HepG2 (cell line): Measurements from ENCODE around the gene WWC1. TPM values are rescaled to one million over a fixed set of nuclear protein-coding genes. Genes with fewer than 3 reads are reported as not detected.

Source experiments
- ETV5 ChIP-seq: IDR thresholded peaks from 2 replicates; pipeline ENCODE4 v1.6.1; 2018; ENCODE audit warnings: missing biosample characterization, missing genetic modification reagents, inconsistent platforms, borderline replicate concordance
- FOXP1 ChIP-seq, 2 experiments: fragments of 450-650 bp in 1 of 2; IDR thresholded peaks; 2 replicates each; pipeline ENCODE4 v1.6.1; 2017 to 2018; ENCODE audit warnings: antibody characterized with exemption in 1 of 2
- HDAC1 ChIP-seq: sonication (generic); formaldehyde crosslinking; IDR thresholded peaks from 2 replicates; pipeline ENCODE4 v1.5.1; 2020; ENCODE audit warnings: mild to moderate bottlenecking, missing genetic modification reagents
- HMG20A ChIP-seq: IDR thresholded peaks from 2 replicates; pipeline ENCODE4 v1.6.1; 2016; ENCODE audit warnings: borderline replicate concordance
- HOXA5 ChIP-seq: sonication (generic); formaldehyde crosslinking; IDR thresholded peaks from 2 replicates; pipeline ENCODE4 v1.4.0; 2020; ENCODE audit warnings: missing genetic modification reagents
- HOXA7 ChIP-seq: sonication (generic); formaldehyde crosslinking; IDR thresholded peaks from 2 replicates; pipeline ENCODE4 v1.8.1; 2022; ENCODE audit warnings: mild to moderate bottlenecking, missing genetic modification reagents, moderate library complexity
- JUNB ChIP-seq: sonication (generic); formaldehyde crosslinking; IDR thresholded peaks from 2 replicates; pipeline ENCODE4 v1.8.0; 2022; ENCODE audit warnings: missing genetic modification reagents, mild to moderate bottlenecking, borderline replicate concordance
- KDM6A ChIP-seq: IDR thresholded peaks from 2 replicates; pipeline ENCODE4 v1.6.1; 2016; ENCODE audit warnings: low read depth
- MED1 ChIP-seq: sonication (generic); formaldehyde crosslinking; IDR thresholded peaks from 2 replicates; pipeline ENCODE4 v1.4.0; 2020; ENCODE audit warnings: missing genetic modification reagents
- RXRA ChIP-seq: sonication (generic); formaldehyde crosslinking; IDR thresholded peaks from 2 replicates; pipeline ENCODE4 v1.5.1; 2020; ENCODE audit warnings: missing genetic modification reagents
- SOX5 ChIP-seq: IDR thresholded peaks from 2 replicates; pipeline ENCODE4 v1.6.1; 2016; ENCODE audit warnings: borderline replicate concordance
- SRSF4 ChIP-seq: fragments of 200-400 bp; formaldehyde crosslinking; IDR thresholded peaks from one replicate; pipeline ENCODE4 v1.6.1; 2018; ENCODE audit warnings: mild to moderate bottlenecking, low read depth, low read length, moderate library complexity; ENCODE audit not compliant: poor library complexity, severe bottlenecking
- SUZ12 ChIP-seq: fragments of 150-350 bp; IDR thresholded peaks from 2 replicates; pipeline ENCODE4 v1.6.1; 2014; ENCODE audit warnings: low read depth, low read length
- ZNF121 ChIP-seq: sonication (generic); formaldehyde crosslinking; IDR thresholded peaks from 2 replicates; pipeline ENCODE4 v1.5.0; 2020; ENCODE audit warnings: mild to moderate bottlenecking, missing genetic modification reagents
- ZNF160 ChIP-seq: sonication (generic); formaldehyde crosslinking; IDR thresholded peaks from 2 replicates; pipeline ENCODE4 v1.8.0; 2022; ENCODE audit warnings: mild to moderate bottlenecking, inconsistent platforms, missing genetic modification reagents
- ZNF17 ChIP-seq: sonication (generic); formaldehyde crosslinking; IDR thresholded peaks from 2 replicates; pipeline ENCODE4 v1.5.0; 2020; ENCODE audit warnings: mild to moderate bottlenecking, missing genetic modification reagents
- ZNF329 ChIP-seq: sonication (generic); formaldehyde crosslinking; IDR thresholded peaks from 2 replicates; pipeline ENCODE4 v1.9.0; 2021; ENCODE audit warnings: low read depth, mild to moderate bottlenecking, missing genetic modification reagents
- ZNF333 ChIP-seq: sonication (generic); formaldehyde crosslinking; IDR thresholded peaks from 2 replicates; pipeline ENCODE4 v1.4.0; 2020; ENCODE audit warnings: mild to moderate bottlenecking, missing genetic modification reagents, borderline replicate concordance
- ZSCAN20 ChIP-seq: sonication (generic); formaldehyde crosslinking; IDR thresholded peaks from 2 replicates; pipeline ENCODE4 v1.4.0; 2020; ENCODE audit warnings: missing genetic modification reagents, mild to moderate bottlenecking, borderline replicate concordance
- polyA plus RNA-seq, 8 experiments: library from polyadenylated mRNA; depleted of rRNA in 3 of 8; stranded (reverse) in 7 of 8; unstranded in 1 of 8; fragments of >200 nt; fragmentation: Illumina TruSeq in 4 of 8; extraction: Trizol in 4 of 8; gene quantifications; 2 replicates each; pipeline versions ENCODE4 v1.2.1 to v1.2.3, GENCODE V29; 2011 to 2016; ENCODE audit warnings: low read depth in 4 of 8, missing spikeins in 1 of 8, mixed read lengths in 1 of 8; ENCODE audit not compliant: insufficient read depth in 1 of 8
- total RNA-seq, 5 experiments: library from RNA; depleted of rRNA; stranded (reverse); fragments of >200 nt; fragmentation: Illumina TruSeq; extraction: Trizol; gene quantifications; 2 replicates each; pipeline ENCODE4 v1.2.3, GENCODE V29; 2016; ENCODE audit warnings: low read depth in 1 of 5
- TF ChIP-seq, protein P1 (sequence below): sonication (generic); formaldehyde crosslinking; IDR thresholded peaks from 2 replicates; pipeline ENCODE4 v1.4.0; 2020; ENCODE audit warnings: missing genetic modification reagents
- TF ChIP-seq, protein P2 (sequence below): sonication (generic); formaldehyde crosslinking; IDR thresholded peaks from 2 replicates; pipeline ENCODE4 v1.4.0; 2020; ENCODE audit warnings: missing genetic modification reagents
- TF ChIP-seq, protein P3 (sequence below): sonication (generic); formaldehyde crosslinking; IDR thresholded peaks from 2 replicates; pipeline ENCODE4 v1.5.0; 2020; ENCODE audit warnings: mild to moderate bottlenecking, missing genetic modification reagents
- TF ChIP-seq, protein P4 (sequence below): sonication (generic); formaldehyde crosslinking; IDR thresholded peaks from 2 replicates; pipeline ENCODE4 v1.4.0; 2020; ENCODE audit warnings: missing genetic modification reagents, low read depth, mild to moderate bottlenecking, borderline replicate concordance

Gene WWC1
- total and polyA plus RNA-seq, 2 of the 13 experiments (the other 11 are each of a cell fraction or from before 2014, with no cell fraction given), result 8.3 to 17.9 TPM

DNA sequence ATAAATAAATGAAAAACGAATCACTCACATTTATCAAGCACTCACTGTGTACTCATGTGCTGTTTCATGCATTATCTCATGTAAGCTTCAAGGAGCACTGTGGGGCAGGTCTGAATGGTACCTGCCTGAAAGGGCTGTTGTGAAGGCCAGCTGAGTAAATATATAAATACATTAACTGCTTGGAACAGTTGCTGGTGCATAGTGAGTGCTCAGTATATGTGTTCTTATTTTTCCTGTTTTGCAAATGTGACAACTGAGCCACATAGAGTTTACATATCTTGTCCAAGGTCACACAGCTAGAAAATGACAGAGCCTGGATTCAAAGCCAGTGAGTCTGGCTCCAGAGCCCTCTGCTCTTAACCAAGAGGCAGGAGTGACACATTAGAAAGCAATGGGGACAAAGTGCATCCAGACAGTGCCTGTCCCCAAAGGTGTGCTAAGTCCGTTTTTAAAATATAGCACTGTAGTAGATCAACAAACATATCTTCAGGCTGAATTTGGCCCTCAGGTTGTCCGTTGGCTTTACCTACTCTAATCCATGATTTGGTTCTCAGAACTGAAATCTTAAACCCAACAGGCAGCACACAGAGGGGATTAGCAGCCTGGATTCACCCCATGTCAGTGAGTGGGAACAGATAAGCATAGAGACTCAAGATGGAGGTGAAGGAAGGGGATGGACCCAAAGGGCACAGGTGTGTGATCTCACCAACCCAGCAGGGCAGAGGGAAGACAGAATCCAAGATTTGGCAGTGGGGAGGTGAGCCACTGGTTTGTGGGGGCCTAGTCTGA, 70.8 kb downstream of the WWC1 start (continued):
- TF ChIP-seq FOXP1 (IDR thresholded peaks at IDR 0.05) (peak; percentile 37), FOXP1 (CRISPR knock-in tag; IDR thresholded peaks at IDR 0.05) (peak; percentile 92), SUZ12 (no peak), MED1 (CRISPR knock-in tag) (peak; percentile 87), ZNF160 (no peak), ZNF329 (CRISPR knock-in tag) (no peak), RXRA (peak; percentile 65; the same call in 1 of the 2 replicates), HMG20A (CRISPR knock-in tag) (peak; percentile 69), SOX5 (CRISPR knock-in tag) (peak; percentile 88), JUNB (CRISPR knock-in tag) (peak; percentile 73; the same call in 1 of the 2 replicates), HOXA7 (CRISPR knock-in tag) (no peak), SRSF4 (no peak), ZSCAN20 (CRISPR knock-in tag) (peak; percentile 99), HOXA5 (CRISPR knock-in tag) (no peak), KDM6A (CRISPR knock-in tag) (peak; percentile 80; the same call in 1 of the 2 replicates), ETV5 (CRISPR knock-in tag) (peak; percentile 35; the same call in 1 of the 2 replicates), ZNF121 (CRISPR knock-in tag) (peak; percentile 24; the same call in 1 of the 2 replicates), HDAC1 (CRISPR knock-in tag) (peak; percentile 71), ZNF17 (no peak), ZNF333 (CRISPR knock-in tag) (no peak)
- TF ChIP-seq, protein P1, sequence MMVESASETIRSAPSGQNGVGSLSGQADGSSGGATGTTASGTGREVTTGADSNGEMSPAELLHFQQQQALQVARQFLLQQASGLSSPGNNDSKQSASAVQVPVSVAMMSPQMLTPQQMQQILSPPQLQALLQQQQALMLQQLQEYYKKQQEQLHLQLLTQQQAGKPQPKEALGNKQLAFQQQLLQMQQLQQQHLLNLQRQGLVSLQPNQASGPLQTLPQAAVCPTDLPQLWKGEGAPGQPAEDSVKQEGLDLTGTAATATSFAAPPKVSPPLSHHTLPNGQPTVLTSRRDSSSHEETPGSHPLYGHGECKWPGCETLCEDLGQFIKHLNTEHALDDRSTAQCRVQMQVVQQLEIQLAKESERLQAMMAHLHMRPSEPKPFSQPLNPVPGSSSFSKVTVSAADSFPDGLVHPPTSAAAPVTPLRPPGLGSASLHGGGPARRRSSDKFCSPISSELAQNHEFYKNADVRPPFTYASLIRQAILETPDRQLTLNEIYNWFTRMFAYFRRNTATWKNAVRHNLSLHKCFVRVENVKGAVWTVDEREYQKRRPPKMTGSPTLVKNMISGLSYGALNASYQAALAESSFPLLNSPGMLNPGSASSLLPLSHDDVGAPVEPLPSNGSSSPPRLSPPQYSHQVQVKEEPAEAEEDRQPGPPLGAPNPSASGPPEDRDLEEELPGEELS (CRISPR knock-in tag), result peak; percentile 94
- TF ChIP-seq, protein P2, sequence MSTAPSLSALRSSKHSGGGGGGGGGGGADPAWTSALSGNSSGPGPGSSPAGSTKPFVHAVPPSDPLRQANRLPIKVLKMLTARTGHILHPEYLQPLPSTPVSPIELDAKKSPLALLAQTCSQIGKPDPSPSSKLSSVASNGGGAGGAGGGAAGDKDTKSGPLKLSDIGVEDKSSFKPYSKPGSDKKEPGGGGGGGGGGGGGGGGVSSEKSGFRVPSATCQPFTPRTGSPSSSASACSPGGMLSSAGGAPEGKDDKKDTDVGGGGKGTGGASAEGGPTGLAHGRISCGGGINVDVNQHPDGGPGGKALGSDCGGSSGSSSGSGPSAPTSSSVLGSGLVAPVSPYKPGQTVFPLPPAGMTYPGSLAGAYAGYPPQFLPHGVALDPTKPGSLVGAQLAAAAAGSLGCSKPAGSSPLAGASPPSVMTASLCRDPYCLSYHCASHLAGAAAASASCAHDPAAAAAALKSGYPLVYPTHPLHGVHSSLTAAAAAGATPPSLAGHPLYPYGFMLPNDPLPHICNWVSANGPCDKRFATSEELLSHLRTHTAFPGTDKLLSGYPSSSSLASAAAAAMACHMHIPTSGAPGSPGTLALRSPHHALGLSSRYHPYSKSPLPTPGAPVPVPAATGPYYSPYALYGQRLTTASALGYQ, result no peak
- TF ChIP-seq, protein P3, sequence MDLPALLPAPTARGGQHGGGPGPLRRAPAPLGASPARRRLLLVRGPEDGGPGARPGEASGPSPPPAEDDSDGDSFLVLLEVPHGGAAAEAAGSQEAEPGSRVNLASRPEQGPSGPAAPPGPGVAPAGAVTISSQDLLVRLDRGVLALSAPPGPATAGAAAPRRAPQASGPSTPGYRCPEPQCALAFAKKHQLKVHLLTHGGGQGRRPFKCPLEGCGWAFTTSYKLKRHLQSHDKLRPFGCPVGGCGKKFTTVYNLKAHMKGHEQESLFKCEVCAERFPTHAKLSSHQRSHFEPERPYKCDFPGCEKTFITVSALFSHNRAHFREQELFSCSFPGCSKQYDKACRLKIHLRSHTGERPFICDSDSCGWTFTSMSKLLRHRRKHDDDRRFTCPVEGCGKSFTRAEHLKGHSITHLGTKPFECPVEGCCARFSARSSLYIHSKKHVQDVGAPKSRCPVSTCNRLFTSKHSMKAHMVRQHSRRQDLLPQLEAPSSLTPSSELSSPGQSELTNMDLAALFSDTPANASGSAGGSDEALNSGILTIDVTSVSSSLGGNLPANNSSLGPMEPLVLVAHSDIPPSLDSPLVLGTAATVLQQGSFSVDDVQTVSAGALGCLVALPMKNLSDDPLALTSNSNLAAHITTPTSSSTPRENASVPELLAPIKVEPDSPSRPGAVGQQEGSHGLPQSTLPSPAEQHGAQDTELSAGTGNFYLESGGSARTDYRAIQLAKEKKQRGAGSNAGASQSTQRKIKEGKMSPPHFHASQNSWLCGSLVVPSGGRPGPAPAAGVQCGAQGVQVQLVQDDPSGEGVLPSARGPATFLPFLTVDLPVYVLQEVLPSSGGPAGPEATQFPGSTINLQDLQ (CRISPR knock-in tag), result no peak
- TF ChIP-seq, protein P4, sequence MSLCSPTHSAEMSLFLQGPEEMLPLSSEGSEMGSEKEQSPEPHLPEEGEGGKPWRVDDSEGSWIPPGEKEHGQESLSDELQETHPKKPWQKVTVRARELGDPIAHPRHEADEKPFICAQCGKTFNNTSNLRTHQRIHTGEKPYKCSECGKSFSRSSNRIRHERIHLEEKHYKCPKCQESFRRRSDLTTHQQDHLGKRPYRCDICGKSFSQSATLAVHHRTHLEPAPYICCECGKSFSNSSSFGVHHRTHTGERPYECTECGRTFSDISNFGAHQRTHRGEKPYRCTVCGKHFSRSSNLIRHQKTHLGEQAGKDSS (CRISPR knock-in tag), result peak; percentile 100
